HG03469 (cell line): Measurements from ENCODE around the gene PIK3C2A.

Source experiments
- ATAC-seq: cut with Tn5 transposase; IDR thresholded peaks from one replicate; pipeline ENCODE4 v1.9.1; 2021; ENCODE audit warnings: mild to moderate bottlenecking, moderate library complexity, moderate number of reproducible peaks; ENCODE audit not compliant: unreplicated experiment

Gene PIK3C2A

GRCh38 chr11:17214338-17214737 is 6.6 kb upstream of the PIK3C2A start:
- ATAC-seq = no peak

DNA sequence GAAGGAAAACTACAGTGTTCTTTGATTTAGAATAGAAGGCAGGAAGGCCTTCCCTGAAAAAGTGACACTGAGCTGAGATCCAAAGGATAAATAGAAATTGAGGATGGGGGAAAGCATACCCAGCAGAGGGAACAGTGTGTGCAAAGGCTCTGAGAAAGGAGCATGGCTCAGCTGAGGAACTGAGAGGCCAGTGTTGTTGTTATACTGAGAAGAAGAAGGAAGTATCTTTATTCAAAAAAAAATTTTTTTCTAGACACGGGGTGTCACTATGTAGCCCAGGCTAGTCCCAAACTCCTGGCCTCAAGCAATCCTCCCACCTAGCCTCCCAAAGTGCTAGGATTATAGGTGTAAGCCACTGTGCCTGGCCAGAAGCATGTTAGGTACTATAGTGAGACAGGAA is 3.5 kb upstream of the PIK3C2A start:
- ATAC-seq = no peak

DNA sequence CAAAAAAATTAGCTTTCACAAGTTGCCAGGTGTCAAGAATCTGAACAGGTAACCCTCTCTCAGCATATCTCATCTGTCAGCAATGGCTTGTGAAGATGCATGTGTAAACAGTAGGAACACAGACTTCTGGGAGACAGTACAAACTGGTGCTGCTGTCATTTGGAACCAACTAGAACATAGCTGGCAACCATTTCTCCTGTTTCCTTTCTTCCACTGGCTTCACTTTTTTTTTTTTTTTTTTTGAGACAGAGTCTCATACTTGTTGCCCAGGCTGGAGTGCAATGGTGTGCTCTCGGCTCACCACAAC is 2.1 kb upstream of the PIK3C2A start:
- ATAC-seq = no peak

DNA sequence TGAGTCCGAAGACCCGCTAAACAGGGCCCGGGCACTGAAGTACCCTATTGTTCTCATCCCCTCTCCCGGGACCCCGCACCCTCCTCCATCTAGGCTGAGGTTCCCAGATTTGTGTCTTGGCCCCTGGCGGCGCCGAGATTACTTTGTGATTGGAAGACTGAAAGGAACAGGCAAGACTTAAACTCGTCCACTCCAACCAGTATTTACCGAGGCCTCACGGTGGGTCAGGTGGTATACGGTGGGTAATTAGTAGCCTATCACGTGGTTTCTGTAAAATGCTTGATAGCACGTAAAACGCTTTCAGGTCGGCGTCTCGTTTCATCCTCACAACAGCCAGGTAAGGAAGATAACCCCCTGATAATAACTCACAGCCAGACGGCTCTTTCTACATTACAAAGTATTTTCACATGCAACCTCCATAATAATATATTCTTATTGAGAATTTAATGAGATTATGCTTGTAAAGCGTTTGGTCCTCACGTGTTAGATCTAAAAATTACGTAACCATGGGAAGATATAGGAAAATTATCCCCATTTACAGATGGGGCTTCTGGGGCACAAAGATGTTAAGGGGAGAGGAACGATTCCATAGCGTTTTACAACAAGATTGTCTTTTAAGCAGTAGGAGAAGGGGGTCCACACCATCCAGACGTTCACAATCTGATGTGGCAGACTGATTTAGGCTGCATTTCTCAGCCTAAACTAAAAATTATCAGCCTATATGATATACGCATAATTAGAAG is 642 bp upstream of the PIK3C2A start:
- peak; percentile 42 for ATAC-seq

- no peak for ATAC-seq
These were observed 1.3 kb downstream of the PIK3C2A start for GRCh38 chr11:17206463-17206862.

GRCh38 chr11:17197431-17197898 is 10.3 kb downstream of the PIK3C2A start:
- ATAC-seq = no peak

- ATAC-seq = no peak
These were observed 19.1 kb downstream of the PIK3C2A start for GRCh38 chr11:17188675-17189074.

- ATAC-seq = no peak
These were observed 20.7 kb downstream of the PIK3C2A start for GRCh38 chr11:17186932-17187692.

GRCh38 chr11:17185938-17186337 is 21.8 kb downstream of the PIK3C2A start:
- no peak for ATAC-seq

DNA sequence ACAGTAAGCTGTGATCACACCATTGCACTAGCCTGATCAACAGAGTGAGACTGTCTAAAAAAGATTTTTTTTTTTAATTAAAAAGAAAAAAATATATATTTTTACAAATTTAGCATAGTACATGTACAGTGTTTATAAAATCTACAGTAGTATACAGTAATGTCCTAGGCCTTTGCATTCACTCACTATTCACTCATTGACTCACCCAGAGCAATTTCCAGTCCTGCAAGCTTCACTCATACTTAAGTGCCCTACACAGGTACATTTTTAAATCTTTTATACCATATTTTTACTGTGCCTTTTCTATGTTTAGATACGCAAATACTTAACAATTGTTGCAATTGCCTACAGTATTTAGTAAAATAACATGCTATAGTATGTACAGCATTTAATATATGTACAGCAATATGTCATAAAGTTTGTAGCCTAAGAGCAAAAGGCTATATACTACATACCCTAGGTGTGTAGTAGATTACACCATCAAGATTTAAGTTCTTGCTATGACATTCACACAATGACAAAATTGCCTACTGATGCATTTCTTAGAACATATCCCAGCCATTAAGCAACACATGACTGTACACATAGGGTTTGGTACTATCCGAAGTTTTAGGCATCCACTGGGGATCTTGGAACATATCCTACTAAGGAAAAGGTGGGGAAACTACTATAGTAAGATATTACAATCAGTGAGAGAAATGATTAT is 22.8 kb downstream of the PIK3C2A start:
- ATAC-seq = no peak

DNA sequence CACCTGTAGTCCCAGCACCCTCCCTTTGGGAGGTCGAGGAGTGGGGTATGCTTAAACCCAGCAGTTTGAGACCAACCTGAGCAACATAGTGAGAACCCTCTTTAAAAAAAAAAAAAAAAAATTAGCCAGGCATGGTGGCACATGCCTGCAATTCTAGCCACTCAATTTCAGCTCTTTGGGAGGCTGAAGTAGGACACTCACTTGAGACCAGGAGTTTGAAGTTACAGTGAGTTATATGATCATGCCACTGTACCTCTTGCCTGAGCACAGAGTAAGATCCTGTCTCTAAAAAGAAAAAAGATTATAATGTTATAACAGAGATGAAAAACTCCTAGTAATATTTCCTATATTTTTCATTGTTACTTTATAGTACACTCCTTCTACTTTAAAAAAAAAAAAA is 23.9 kb downstream of the PIK3C2A start:
- no peak for ATAC-seq

- ATAC-seq = no peak
These were observed 27.8 kb downstream of the PIK3C2A start for GRCh38 chr11:17179970-17180369.

GRCh38 chr11:17173332-17173731 is 34.5 kb downstream of the PIK3C2A start:
- ATAC-seq = no peak

DNA sequence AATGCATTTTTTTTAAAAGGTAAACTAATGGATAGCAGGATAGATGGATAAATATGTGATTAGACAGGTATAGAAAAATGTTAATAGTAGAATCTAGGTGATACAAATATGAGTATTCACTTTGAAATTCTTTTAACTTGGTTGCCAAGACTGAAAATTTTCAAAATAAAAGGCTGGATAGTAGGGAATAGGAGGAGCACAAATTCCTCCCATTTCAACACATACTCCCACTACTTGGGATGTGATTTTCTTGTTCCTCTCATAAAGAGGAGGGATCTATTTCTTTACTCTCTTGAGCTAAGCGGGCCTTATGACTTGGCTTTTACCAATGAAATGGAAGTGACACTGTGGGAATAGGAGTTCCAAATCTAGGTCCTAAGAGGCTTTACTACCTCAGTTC is 35.9 kb downstream of the PIK3C2A start:
- ATAC-seq = no peak

- no peak for ATAC-seq
These were observed 36.4 kb downstream of the PIK3C2A start for GRCh38 chr11:17171343-17171742.

- no peak for ATAC-seq
These were observed 37.9 kb downstream of the PIK3C2A start for GRCh38 chr11:17169876-17170275.

DNA sequence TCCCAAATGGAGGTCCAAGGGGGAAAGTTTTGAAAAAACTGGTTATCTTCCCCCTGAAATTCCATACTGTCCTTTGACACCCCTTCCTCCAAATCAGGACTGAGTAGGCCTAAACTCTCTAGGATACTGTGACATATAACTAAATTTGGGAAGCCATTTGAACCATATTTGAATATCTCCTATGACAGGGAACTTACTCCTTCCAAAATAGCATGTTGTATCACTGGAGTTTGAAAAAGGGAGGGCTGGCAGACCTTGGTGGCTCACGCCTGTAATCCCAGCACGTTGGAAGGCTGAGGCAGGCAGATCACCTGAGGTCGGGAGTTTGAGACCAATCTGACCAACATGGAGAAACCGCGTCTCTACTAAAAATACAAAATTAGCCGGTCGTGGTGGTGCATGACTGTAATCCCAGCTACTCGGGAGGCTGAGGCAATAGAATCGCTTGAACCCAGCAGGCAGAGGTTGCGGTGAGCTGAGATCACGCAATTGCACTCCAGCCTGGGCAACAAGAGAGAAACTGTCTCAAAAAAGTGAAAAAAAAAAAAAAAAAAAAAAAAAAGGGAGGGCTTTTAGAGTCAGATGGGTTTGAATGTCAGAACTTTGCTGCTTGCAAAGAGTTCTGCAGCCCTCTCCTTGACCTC is 42.4 kb downstream of the PIK3C2A start:
- no peak for ATAC-seq

DNA sequence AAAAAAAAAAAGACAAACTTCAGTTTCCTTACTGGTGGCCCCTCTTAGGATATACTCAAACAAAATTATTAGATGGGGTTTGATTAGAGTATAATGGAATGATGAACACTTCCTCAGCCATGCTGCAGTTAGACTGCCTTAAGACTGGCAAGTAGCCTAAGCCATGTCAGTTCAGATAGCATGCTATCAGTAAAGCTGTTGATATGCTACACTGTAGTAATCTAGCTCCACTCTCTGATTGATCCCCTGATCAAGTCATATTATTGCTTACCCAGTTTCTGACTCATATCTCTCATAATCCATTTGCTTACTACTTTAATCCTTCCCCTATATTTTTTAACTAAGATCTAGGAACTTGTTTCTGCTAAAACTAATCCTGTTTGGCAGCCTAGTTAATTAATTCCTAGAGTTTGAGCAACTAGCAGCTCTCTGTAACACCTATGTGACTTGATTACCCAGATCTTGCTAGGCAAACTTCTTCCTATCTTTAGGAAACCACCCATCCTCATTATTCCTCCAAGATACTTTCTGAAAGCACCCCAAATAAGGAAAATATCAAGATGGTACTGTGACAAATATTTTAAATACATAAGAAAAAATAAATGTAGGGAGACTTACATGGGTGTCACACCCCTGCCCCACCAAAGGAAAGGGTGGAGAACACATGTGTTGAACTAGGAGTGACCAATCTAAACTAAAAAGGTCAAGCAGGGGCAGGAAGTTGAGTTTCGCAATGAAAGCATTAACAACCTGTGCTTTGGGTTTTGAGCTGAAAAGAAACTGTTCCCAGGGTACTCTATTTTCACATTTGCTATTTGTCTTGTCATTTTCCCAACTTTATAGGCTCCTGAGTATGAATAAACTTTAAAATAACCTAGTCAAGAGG is 43.2 kb downstream of the PIK3C2A start:
- no peak for ATAC-seq

- no peak for ATAC-seq
These were observed 44.0 kb downstream of the PIK3C2A start for GRCh38 chr11:17163736-17164135.

DNA sequence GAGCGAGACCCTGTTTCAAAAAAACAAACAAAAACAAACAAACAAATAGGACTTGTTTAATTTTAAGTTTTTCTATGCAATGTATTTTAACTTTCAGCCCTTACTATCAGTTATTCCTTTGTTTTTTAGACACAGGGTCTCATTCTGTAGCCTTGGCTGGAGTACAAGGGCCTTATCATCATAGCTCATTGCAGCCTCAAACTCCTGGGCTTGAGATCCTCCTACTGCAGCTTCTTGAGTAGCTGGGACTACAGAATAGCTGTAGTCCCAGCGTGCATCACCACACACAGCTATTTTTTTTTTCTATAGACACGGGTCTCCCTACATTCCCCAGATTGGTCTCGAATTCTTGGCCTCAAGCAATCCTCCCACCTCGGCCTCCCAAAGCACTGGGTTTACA is 44.5 kb downstream of the PIK3C2A start:
- no peak for ATAC-seq
